HG03097 (cell line): Measurements from ENCODE around the gene APBA3.
A peak's percentile ranks its signal among the peaks of the same experiment; 100 is the strongest.

Source experiments
- ATAC-seq: cut with Tn5 transposase; IDR thresholded peaks from one replicate; pipeline ENCODE4 v1.9.1; 2021; ENCODE audit not compliant: unreplicated experiment, low FRiP score

Gene APBA3

GRCh38 chr19:3761382-3762129, at the start of gene APBA3:
APBA3 (minus strand) TSS chr19:3761692; CDS start chr19:3760264, 1,428 bp downstream.
- peak; percentile 46 for ATAC-seq

GRCh38 chr19:3810708-3811355, 49.3 kb upstream of the APBA3 start:
- no peak for ATAC-seq

- no peak for ATAC-seq
Measured at GRCh38 chr19:3809881-3810707, 48.6 kb upstream of the APBA3 start.

- ATAC-seq: no peak
Measured at GRCh38 chr19:3808420-3809143, 47.1 kb upstream of the APBA3 start.

GRCh38 chr19:3807574-3808354, 46.3 kb upstream of the APBA3 start:
- ATAC-seq: no peak

- ATAC-seq: no peak
Measured at GRCh38 chr19:3807131-3807480, 45.6 kb upstream of the APBA3 start.

- ATAC-seq: no peak
Measured at GRCh38 chr19:3805859-3806258, 44.4 kb upstream of the APBA3 start.

- no peak for ATAC-seq
Measured at GRCh38 chr19:3804429-3804828, 42.9 kb upstream of the APBA3 start.

GRCh38 chr19:3803986-3804385, 42.5 kb upstream of the APBA3 start:
- ATAC-seq: no peak

GRCh38 chr19:3803114-3803888, 41.8 kb upstream of the APBA3 start:
- no peak for ATAC-seq

GRCh38 chr19:3801412-3802096, 40.1 kb upstream of the APBA3 start:
- no peak for ATAC-seq

GRCh38 chr19:3800996-3801395, 39.5 kb upstream of the APBA3 start:
- no peak for ATAC-seq

- ATAC-seq: no peak
Measured at GRCh38 chr19:3798137-3798536, 36.6 kb upstream of the APBA3 start.

- ATAC-seq: no peak
Measured at GRCh38 chr19:3796358-3796757, 34.9 kb upstream of the APBA3 start.

GRCh38 chr19:3793799-3794198, 32.3 kb upstream of the APBA3 start:
- no peak for ATAC-seq

GRCh38 chr19:3792114-3792513, 30.6 kb upstream of the APBA3 start:
- no peak for ATAC-seq

GRCh38 chr19:3790941-3791340, 29.4 kb upstream of the APBA3 start:
- ATAC-seq: no peak

GRCh38 chr19:3790209-3790734, 28.8 kb upstream of the APBA3 start:
- no peak for ATAC-seq
